HG03196 (cell line): ENCODE data around the gene MKI67.

ENCODE experiments used
- ATAC-seq: cut with Tn5 transposase; IDR thresholded peaks from one replicate; pipeline ENCODE4 v1.9.1; 2021; ENCODE audit not compliant: unreplicated experiment

The MKI67 gene

GRCh38 chr10:128066870-128067382 is 59.3 kb downstream of the MKI67 start:
- no peak for ATAC-seq

DNA sequence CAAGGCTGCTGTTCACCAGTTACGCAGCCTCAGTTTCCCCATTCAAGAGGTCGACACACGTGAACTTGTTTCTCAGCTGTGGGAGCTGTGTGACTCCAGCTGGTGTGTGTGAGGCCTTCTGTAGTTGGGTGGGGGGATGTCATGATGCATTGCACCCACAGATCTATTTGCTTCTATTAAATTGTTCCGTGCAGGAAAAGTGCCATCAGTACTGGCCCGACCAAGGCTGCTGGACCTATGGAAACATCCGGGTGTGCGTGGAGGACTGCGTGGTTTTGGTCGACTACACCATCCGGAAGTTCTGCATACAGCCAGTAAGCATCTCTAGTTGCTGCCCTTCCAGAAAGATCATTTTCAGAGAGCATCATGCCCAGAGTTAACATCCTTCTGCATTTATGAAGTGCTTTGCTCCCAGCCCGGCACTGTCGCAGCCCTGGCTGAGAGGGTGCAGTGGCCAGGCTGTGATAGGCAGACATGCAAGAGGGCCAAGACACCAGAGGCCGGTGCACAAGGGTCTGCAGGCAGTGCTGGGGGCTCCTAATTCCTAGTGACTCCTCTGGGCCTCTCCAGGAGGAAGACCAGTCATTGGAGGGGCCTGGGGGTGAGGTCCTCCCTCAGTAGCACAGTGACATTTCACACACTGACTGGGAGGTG is 60.2 kb downstream of the MKI67 start:
- no peak for ATAC-seq

GRCh38 chr10:128064970-128065580 is 61.1 kb downstream of the MKI67 start:
- no peak for ATAC-seq

DNA sequence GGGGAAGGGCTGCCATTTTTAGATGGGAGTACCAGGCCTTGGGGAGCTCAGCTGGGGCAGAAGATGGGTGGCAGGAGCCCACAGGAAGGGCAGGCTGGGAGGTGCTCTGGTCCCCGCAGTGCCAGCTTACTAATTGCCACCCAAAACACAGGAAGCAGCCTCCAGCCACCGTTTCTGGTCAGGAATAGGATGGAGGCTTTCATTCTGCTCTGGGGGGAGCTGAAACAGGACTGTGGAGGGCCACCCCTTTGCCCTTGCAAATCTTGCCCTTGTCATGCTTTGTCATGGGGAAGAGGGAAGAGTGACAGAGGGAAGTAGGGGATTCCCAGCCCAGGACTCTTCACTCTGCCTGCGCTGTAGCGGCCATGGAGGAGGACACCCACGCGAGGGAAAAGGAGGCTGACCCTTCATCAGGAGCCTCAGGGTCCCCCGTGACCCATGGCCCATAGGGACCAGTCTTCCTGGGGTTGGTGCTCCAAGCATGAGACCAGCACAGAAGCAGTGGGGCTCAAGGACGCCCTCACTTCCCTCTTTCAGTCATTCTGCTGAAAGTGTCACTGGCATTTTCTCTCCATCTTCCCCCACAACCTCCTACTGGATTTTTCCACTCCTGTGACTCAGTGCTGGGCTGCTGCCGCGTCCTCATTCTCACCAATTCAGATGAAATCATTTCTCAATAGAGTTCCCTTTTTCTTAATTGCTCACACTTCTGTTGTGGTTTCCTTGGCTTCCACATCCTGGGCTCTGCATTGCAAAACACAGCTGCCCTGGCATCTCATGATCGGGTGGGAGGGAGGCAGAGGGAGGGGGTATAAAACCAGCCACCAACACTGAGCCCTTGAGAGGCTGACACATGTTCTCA is 61.9 kb downstream of the MKI67 start:
- ATAC-seq = peak; percentile 53

DNA sequence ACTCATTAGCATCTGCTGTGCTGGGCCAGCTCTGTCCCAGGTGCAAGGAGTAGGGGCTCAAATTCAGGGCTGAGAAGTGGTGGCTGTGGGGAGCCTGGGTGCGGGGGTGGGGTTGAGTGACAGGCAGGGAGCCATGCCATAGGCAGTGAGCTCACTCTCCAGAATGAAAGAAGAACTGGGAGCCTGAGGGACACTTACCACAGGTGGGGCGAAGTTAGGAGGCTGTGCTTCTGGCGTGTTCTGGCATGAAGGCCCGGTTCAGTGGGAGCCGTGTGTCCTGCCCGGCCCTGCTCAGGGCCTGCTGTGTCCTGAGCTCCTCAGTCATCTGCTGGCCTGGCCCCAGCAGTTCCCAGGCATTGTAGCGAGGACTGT is 62.5 kb downstream of the MKI67 start:
- peak; percentile 16 for ATAC-seq

DNA sequence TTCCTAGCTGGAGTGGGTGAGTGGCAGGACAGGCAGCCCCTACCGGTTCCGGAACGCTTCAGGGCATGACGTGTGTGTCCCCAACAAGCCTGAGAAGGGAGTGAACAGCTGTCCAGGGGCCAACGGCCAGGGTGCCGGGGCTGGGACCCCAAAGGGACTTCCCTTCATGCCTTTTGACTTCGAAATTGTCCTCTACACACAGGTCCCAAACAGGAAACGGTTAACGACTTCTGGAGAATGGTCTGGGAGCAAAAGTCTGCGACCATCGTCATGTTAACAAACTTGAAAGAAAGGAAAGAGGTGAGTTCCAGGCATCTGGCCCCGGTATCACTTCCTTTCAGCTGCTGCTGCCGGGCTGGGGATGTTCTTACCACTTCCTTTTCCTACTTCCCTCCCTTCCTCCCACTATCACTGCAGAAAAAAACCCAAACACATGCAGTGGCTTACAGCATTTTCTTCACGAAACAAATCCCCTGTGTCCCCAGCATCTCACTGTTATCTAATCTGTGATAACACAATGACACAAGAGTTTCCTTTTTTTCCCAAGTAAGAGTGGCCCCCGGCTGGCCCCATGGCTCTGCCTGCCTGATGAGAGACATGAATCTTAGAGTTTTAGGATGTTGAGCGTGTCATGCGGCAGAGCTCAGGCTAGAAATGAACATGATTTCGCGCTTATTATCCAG is 63.2 kb downstream of the MKI67 start:
- peak; percentile 39 for ATAC-seq

DNA sequence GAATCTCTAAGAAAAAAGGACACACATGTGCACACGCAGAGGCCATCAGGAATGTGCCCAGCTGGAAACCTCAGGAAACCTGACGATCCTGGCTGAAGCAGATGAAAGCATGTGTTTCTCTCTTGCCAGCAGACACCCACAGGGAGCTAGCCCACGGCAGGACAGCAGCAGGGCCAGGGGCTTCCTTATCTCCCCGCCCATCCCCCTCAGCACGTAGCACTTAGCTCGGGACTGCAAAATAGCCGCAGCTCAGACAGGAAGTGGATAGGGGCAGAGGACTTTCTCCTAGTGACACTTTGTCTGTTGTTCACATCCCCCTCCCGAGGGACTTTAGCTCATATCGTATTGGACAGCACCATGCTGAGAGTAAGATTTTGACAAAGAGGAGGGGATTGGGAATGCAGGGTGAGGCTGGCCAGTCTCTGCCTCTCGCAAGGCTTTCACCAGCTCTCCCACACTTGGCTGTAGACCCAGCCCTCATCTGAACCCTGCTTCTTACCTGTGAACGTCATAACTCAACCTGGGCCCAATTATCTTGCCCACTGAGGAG is 63.8 kb downstream of the MKI67 start:
- ATAC-seq = peak; percentile 9

- no peak for ATAC-seq
These were observed 64.6 kb downstream of the MKI67 start for GRCh38 chr10:128061306-128062300.

- ATAC-seq = no peak
These were observed 65.6 kb downstream of the MKI67 start for GRCh38 chr10:128060341-128061250.

GRCh38 chr10:128059982-128060293 is 66.3 kb downstream of the MKI67 start:
- ATAC-seq = no peak

DNA sequence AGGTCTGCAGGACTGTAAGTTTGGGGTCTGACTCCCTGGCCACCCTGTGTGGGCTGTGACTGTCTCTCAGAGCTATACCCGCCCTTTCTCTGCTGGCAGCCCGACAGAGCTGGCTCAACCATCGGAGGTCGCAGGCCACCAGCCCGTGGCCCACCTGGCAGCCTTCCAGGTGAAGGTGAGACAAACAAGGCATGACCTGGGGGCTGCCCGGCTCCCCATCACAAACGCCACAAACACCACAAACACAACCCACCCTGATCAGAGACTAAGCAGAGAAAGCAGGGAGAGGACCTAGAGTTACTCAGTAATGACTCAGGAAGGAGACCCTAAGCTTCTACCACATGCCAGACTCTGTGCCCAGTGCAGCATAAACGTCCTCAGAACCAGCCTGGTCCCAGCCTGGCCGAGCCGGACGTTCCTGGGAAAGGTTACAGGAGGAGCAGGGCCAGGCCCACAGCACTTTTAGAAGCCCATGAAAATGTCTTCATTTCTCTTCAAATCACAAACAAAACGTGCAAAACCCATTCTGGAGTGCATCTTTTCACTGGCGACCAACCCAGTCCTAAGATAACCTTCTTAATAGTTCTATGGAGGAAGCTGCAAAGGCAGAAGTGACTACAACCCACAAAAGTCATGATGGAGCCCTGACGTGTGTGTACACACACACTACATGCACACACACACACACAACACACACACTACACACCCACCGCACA is 66.8 kb downstream of the MKI67 start:
- ATAC-seq = no peak

DNA sequence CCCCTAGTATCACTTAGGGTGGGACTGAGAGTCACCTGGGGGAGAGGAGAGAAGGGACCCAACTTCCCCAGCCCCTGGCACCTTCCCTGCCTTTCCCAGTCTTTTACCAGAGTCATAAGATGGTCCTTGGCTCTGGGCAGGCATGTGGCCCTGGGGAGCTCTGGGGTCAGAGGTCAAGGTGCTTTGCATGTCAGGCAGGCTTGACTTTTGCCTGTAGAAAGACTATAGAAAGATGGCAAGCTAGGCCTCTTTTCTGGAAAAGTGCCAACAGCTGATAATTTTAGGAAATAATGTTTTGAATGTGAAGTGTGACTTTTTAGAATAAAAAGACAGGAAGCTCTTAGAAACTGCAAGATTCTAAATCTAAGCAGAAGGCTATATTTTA is 67.5 kb downstream of the MKI67 start:
- ATAC-seq = no peak

DNA sequence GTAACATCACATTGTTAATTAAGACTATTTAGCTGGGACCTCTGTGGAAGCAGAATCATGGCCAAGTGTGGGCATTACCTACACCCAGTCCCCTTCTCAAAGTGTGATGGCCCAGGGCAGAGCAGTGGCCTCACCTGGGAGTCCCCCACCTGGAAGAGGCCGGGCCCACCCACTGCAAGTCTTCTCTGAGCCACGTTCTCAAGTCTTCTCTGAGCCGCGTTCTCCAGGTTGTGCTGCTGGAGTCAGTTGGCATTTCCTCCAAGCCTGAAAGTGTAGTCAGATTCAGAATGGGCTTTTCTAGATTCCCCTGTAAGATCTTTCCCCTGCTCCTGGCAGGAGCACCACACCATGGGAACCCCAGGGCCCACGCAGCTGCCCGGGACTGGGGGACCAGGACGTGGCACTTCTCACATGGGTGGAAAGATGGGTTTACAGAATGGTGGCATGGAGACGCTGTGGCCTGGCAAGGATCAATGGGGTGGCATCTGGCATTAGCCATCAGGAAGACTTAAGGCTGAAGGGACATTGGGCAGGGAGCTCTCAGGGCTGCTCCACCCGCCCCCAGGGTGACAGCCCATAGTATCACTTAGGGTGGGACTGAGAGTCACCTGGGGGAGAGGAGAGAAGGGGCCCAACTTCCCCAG is 68.0 kb downstream of the MKI67 start:
- no peak for ATAC-seq

GRCh38 chr10:128056303-128057050 is 69.7 kb downstream of the MKI67 start:
- no peak for ATAC-seq

GRCh38 chr10:128055061-128055868 is 71.0 kb downstream of the MKI67 start:
- ATAC-seq = no peak
